ENCODE data around the gene NFYC. TPM values are rescaled to one million over a fixed set of nuclear protein-coding genes. Genes with fewer than 3 reads are reported as not detected.

The NFYC gene
- total RNA-seq, 6 experiments from 2014 or later: 31.0 to 48.1 (median 43.8) TPM

DNA sequence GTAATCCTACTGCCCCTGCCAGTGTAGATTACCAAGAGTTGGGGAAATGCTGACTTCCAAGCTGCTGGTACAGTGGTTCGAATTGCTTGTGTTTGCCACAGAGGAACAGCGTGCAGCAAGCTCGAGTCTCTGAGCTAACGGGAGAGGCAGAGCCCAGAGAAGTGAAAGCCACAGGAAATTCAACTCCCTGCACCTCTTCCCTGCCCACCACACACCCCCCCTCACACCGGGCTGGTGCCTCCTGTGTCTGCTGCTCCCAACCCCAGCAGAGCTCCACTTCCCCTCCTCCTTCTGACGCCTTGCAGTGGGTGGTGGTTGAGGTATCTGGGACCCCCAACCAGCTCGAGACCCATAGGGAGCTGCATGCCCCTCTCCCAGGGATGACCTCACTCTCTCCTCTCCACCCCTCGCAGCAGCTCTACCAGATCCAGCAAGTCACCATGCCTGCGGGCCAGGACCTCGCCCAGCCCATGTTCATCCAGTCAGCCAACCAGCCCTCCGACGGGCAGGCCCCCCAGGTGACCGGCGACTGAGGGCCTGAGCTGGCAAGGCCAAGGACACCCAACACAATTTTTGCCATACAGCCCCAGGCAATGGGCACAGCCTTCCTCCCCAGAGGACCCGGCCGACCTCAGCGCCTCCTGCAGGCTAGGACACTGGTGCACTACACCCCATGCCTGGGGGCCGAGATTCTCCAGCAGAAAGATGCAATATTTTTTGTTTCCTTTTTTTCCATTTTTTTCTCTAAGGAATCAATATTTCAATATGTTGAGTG lies 79.0 kb downstream of the NFYC start:
- Mint-ChIP-seq H3K4me1 (ENCODE audit: low read depth) (peaks cover 13% of the 10 kb centered on the region), H3K9me3 (no peaks in the 10 kb centered on the region), H3K27me3 (ENCODE audit: insufficient read depth) (no peaks in the 10 kb centered on the region), H3K4me3 (no peak overlapping the region), H3K36me3 (ENCODE audit: low read depth) (peaks cover 36% of the 10 kb centered on the region), H3K27ac (no peak overlapping the region)
- peak; percentile 43; the same call in 1 of the 2 replicates for TF ChIP-seq CTCF (IDR thresholded peaks at IDR 0.05)
- DNase-seq: no peak

DNA sequence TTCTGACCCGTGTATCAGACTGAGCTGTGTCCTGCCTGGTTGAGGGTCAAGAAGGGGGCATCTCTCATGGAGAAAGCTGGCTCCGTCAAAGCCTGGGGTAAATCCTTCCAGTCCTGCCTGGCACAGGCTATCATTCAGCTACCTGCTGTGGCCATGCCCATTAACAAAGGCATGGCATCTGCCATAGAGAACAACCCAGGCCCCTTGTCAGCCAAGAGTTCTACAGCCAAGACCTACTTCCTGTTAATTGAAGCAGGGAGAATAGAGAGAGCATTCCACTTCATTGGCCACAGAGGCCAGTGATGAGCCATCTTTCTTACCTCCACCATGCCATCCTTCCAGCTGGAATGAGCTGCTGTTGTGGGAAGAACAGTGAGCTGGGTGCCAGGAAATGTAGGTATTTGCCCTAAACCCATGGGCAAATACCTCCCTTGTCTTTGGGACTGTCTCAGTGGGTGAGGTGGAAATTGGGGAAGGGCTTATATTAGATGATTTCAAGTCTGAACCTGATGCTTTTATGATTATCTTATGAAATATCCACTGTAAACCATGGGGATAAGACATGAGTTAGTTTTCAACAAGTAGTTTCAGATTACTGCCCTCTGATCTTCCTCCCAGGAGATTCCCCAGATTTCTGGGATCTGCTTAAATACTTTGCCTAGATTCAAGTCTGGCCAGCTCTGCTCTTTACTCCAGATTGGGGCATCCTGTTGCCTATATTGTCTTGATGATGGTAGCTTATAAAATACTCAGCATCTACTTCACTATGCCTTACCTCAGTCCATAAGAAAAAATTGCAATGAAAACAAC lies 80.8 kb downstream of the NFYC start:
- no peak for DNase-seq
- Mint-ChIP-seq H3K27ac (no peak overlapping the region), H3K4me1 (ENCODE audit: low read depth) (peaks cover 7% of the 10 kb centered on the region), H3K27me3 (ENCODE audit: insufficient read depth) (no peaks in the 10 kb centered on the region), H3K9me3 (peaks cover 11% of the 10 kb centered on the region), H3K4me3 (no peak overlapping the region), H3K36me3 (ENCODE audit: low read depth) (peaks cover 50% of the 10 kb centered on the region)
- no peak for TF ChIP-seq CTCF (IDR thresholded peaks at IDR 0.05)

DNA sequence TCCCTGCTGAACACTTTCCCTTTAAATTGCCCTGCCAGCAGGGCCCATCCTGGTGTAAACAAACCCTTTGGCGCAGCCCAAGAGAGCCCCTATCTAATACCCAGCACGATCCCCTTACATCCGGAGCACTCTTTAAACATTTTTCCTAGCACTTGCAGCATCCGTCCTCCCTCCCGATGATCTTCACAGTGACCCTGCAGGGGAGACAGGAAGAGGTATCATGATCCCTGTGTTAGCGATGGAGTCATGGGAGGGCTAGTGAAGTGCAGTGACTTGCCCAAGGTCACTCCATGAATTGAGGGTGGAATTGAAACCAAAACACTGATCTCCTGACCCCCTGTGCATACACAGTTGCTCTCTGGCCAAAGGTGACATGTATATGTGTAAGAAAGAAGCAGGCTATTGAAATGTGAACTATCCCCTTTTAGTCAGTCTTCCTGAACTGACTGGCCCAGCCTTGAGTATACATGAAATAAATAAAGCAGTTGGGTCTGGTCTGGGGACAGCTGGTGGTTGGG lies 82.3 kb downstream of the NFYC start:
- H3K27ac Mint-ChIP-seq: no peak overlapping the region
- peaks cover 13% of the 10 kb centered on the region for H3K9me3 Mint-ChIP-seq
- peaks cover 7% of the 10 kb centered on the region for H3K4me1 Mint-ChIP-seq (ENCODE audit: low read depth)
- H3K4me3 Mint-ChIP-seq: no peak overlapping the region
- no peaks in the 10 kb centered on the region for H3K27me3 Mint-ChIP-seq (ENCODE audit: insufficient read depth)
- TF ChIP-seq CTCF (IDR thresholded peaks at IDR 0.05): no peak
- no peak for DNase-seq
- H3K36me3 Mint-ChIP-seq (ENCODE audit: low read depth): peaks cover 39% of the 10 kb centered on the region

- TF ChIP-seq CTCF (IDR thresholded peaks at IDR 0.05): peak; percentile 89
- Mint-ChIP-seq H3K27me3 (ENCODE audit: insufficient read depth) (no peaks in the 10 kb centered on the region), H3K9me3 (peaks cover 13% of the 10 kb centered on the region), H3K27ac (no peak overlapping the region), H3K36me3 (ENCODE audit: low read depth) (peaks cover 33% of the 10 kb centered on the region), H3K4me1 (ENCODE audit: low read depth) (peaks cover 7% of the 10 kb centered on the region), H3K4me3 (no peak overlapping the region)
- DNase-seq: peak; percentile 28
Observed at GRCh38 chr1:40774266-40774998, 82.9 kb downstream of the NFYC start.
